Breast epithelium (tissue), 3 donors: ENCODE data around the gene ARID1B.

Source experiments
- POLR2AphosphoS5 ChIP-seq, 3 donors: sonication (generic); formaldehyde crosslinking; IDR thresholded peaks; one replicate each; pipeline ENCODE4 v1.6.1; 2017; ENCODE audit warnings: antibody characterized with exemption in 3 of 3
- TF ChIP-seq, protein P1 (sequence below), 3 donors: fragments of 450-650 bp; IDR thresholded peaks; one replicate each; pipeline ENCODE4 v1.5.1; 2016 to 2017; ENCODE audit warnings: antibody characterized with exemption in 3 of 3, mild to moderate bottlenecking in 3 of 3, moderate library complexity in 3 of 3

DNA sequence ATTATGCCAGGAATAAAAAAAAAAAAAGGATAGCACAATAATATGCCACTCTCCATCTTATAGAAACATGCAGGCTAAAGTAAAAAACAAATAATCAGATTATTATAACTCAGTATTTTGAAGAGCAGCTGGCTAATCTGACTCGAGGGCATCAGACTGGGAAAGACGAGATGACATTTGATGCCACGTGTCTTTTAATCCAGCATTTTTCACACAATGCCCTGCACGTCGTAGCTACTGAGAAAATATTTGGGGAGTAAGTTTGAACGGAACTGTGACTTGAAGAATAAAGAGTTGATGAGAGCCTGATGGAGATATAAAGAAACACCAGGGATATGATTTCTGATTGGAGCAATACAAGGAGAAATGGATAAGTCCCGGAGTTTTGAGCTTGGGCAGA is 237.7 kb downstream of the ARID1B start:
- TF ChIP-seq, protein P1, sequence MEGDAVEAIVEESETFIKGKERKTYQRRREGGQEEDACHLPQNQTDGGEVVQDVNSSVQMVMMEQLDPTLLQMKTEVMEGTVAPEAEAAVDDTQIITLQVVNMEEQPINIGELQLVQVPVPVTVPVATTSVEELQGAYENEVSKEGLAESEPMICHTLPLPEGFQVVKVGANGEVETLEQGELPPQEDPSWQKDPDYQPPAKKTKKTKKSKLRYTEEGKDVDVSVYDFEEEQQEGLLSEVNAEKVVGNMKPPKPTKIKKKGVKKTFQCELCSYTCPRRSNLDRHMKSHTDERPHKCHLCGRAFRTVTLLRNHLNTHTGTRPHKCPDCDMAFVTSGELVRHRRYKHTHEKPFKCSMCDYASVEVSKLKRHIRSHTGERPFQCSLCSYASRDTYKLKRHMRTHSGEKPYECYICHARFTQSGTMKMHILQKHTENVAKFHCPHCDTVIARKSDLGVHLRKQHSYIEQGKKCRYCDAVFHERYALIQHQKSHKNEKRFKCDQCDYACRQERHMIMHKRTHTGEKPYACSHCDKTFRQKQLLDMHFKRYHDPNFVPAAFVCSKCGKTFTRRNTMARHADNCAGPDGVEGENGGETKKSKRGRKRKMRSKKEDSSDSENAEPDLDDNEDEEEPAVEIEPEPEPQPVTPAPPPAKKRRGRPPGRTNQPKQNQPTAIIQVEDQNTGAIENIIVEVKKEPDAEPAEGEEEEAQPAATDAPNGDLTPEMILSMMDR (IDR thresholded peaks at IDR 0.05): no peak
- no peak for TF ChIP-seq POLR2AphosphoS5 (IDR thresholded peaks at IDR 0.05)
